Lower leg skin (tissue), 4 donors: ENCODE results near the gene MED10. TPM values are rescaled to one million over a fixed set of nuclear protein-coding genes. Genes with fewer than 3 reads are reported as not detected.

Experiments
- DNase-seq, 2 donors: peaks; one replicate each; pipeline ENCODE4 v3.0.0-alpha.2; 2019; ENCODE audit warnings: low spot score in 2 of 2
- H3K4me3 ChIP-seq: fragments of 200-600 bp; sonication (generic); 2 replicates; pipeline ENCODE4 v1.5.1; 2017; ENCODE audit warnings: mild to moderate bottlenecking, low read depth; ENCODE audit not compliant: poor library complexity, severe bottlenecking
- CTCF ChIP-seq, 3 donors: fragments of 450-650 bp; IDR thresholded peaks; one replicate each; pipeline ENCODE4 v1.5.1; 2016; ENCODE audit warnings: antibody characterized with exemption in 3 of 3, mild to moderate bottlenecking in 3 of 3, moderate library complexity in 2 of 3
- POLR2A ChIP-seq, 2 donors: fragments of 450-650 bp; IDR thresholded peaks; one replicate each; pipeline ENCODE4 v1.6.1; 2016 to 2017; ENCODE audit warnings: antibody characterized with exemption in 2 of 2, mild to moderate bottlenecking in 1 of 2, moderate library complexity in 1 of 2
- WGBS, 2 donors: methylation state at CpG; one replicate each; pipeline ENCODE4 v1.1.5; 2018; 5-methylcytosine and 5-hydroxymethylcytosine counted together
- intact Hi-C: fragments of 100-400 bp; cut with DNase I; formaldehyde crosslinking; loops from one replicate; pipeline ENCODE4 v1.15.0; 2023; ENCODE audit warnings: low total_unique reads
- total RNA-seq, 4 donors: library from RNA; depleted of rRNA; stranded (reverse); fragments of >200 nt; gene quantifications; one replicate each; pipeline ENCODE4 v1.1.0, GENCODE V29; 2016

MED10 gene
- total RNA-seq, 4 donors from 2014 or later = 18.5 to 30.4 (median 24.9) TPM

- TF ChIP-seq POLR2A (IDR thresholded peaks at IDR 0.05) = no peak
- WGBS, 2 donors = 82 to 93% methylated on average over 4 of the region's 4 CpGs
- intact Hi-C loops = no loop called here
- DNase-seq = no peak
- no peak overlapping the region for H3K4me3 ChIP-seq
Measured at GRCh38 chr5:6403416-6403815, 25.1 kb upstream of the MED10 start.

GRCh38 chr5:6402939-6403338 lies 24.6 kb upstream of the MED10 start:
- no peak for DNase-seq
- TF ChIP-seq POLR2A (IDR thresholded peaks at IDR 0.05) = no peak
- TF ChIP-seq CTCF (IDR thresholded peaks at IDR 0.05) = no peak
- no peak overlapping the region for H3K4me3 ChIP-seq
- WGBS, 2 donors = 58 to 63% methylated on average over 6 of the region's 6 CpGs
- intact Hi-C loops = no loop called here

- DNase-seq = peak in 1 of 2 donors; percentile 56
- TF ChIP-seq POLR2A (IDR thresholded peaks at IDR 0.05) (no peak), CTCF (IDR thresholded peaks at IDR 0.05) (no peak)
- H3K4me3 ChIP-seq = no peak overlapping the region
- intact Hi-C loops = loop anchor here (1.0 kb wide), 1 partner anchor 56 kb away; no protein-coding TSS in a partner anchor
- WGBS, 2 donors = 48 to 62% methylated on average over 2 of the region's 2 CpGs
Measured at GRCh38 chr5:6401410-6401809, 23.1 kb upstream of the MED10 start.

- TF ChIP-seq POLR2A (IDR thresholded peaks at IDR 0.05) = no peak
- intact Hi-C loops = no loop called here
- H3K4me3 ChIP-seq = no peak overlapping the region
- peak in 1 of 2 donors; percentile 78 for DNase-seq
- WGBS, 2 donors = 39 to 45% methylated on average over 13 of the region's 13 CpGs
Measured at GRCh38 chr5:6399980-6400910, 21.9 kb upstream of the MED10 start.

- no peak overlapping the region for H3K4me3 ChIP-seq
- TF ChIP-seq POLR2A (IDR thresholded peaks at IDR 0.05) (no peak), CTCF (IDR thresholded peaks at IDR 0.05) (no peak)
- intact Hi-C loops = no loop called here
- 91 to 92% methylated on average over 14 of the region's 14 CpGs for WGBS, 2 donors
- peak in 1 of 2 donors; percentile 74 for DNase-seq
Measured at GRCh38 chr5:6398570-6399230, 20.4 kb upstream of the MED10 start.

- DNase-seq = peak in 1 of 2 donors; percentile 77
- WGBS, 2 donors = 89 to 90% methylated on average over 15 of the region's 15 CpGs
- TF ChIP-seq CTCF (IDR thresholded peaks at IDR 0.05) (no peak), POLR2A (IDR thresholded peaks at IDR 0.05) (no peak)
- intact Hi-C loops = no loop called here
- H3K4me3 ChIP-seq = no peak overlapping the region
Measured at GRCh38 chr5:6397536-6398269, 19.4 kb upstream of the MED10 start.
